NCI-H446 treated with DMSO at 0.1 percent for 48 hours (cell line): ENCODE measurements around the gene CDC5L.
"Not testable (repeated sequence)": the region's sequence is repeated elsewhere in the genome, so short reads cannot be mapped to it uniquely, and the experiment has no call there.

Experiments used
- DNase-seq: peaks from one replicate; lab custom pipeline; 2025; lab: John Stamatoyannopoulos, UW

The CDC5L gene

DNA sequence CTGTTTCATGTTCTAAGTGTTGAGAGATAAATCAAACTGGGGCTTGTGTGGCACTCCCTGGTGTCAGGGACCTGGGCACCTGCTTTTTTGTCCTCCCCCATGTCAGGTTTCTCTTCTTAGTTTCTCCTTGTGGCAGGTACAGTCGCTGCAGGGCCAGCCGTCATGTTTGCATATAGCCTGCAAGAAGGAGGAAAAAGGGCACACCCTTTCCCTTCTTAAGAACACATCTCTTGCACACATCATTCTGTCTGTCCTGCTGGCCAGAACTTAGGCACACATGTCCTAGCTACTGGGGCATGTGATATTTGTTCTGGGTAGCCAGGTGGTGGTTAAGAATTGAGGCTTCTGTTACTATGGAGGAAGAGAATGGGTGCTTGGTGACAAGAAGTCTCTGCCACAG, 27.9 kb downstream of the CDC5L start:
- DNase-seq = no peak

- no peak for DNase-seq
Measured at GRCh38 chr6:44415873-44416502, 28.5 kb downstream of the CDC5L start.

GRCh38 chr6:44422531-44422930, 35.0 kb downstream of the CDC5L start:
- no peak for DNase-seq

DNA sequence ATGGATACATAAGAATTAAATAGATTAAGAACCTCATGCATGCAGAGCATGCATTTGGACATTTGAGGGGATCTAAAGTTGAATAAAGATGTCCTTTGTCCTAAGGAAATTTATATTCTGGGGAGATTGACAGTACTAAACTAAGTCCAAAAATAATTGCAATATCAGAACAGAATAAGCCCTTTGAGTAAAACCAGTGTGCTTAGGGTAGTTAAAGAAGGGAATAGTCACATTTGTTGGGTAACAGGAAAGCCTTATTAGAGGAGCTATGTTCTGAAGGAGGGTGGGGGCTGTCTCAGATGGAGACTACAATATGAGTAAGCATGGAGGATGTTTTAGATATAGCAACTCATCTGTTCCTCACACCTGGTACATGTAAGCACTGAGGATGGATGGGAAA, 35.8 kb downstream of the CDC5L start:
- DNase-seq = no peak

GRCh38 chr6:44425951-44426350, 38.4 kb downstream of the CDC5L start:
- DNase-seq = no peak

GRCh38 chr6:44428682-44429081, 41.2 kb downstream of the CDC5L start:
- no peak for DNase-seq

- no peak for DNase-seq
Measured at GRCh38 chr6:44430326-44430725, 42.8 kb downstream of the CDC5L start.

DNA sequence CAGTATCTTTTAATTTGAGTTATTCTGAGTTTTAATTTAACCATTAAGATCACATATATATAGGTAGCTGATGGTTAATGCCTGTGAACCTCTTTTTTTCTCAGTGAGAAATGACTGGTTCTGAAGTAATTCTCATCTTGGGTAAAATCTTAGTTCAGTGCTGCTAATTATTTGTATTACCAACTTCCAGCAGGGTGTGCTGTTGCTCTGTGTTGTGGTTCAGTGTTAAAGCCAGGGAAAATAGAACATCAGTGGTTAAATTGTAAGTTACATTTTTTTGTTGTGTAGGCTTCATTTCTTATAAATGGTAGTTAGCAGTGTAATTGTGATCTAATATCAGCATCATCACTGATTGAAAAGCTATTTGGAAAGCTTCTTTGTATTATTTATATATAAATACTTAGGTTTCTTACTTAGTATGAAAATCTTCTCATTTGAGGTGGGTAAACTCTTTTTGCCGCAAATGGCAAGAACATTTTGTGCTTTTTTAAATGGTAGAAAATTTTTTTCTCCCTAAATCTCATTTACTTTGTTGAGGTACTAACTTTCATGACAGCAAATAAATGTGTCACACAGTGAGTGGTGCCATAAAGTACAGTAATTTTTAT, 43.7 kb downstream of the CDC5L start:
- no peak for DNase-seq

DNA sequence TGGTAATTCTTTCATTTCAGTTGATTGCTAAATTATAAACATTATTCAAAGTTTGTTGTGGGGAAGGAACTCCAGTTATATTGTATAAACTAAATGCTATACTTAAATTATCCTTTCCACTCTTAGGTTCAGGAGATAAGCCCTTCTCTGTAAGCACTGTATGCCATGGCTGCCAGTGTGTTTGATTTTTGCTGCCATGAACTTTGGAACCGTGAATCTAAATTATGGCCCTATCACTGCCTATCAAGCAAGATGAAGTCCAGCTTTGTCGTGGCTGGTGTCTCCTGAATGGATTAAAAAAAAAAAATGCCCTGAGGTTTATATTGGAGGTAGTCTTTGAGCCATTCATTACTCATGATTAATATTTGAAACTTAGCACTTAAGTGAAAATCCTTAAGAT, 44.7 kb downstream of the CDC5L start:
- no peak for DNase-seq

- no peak for DNase-seq
Measured at GRCh38 chr6:44432726-44433125, 45.2 kb downstream of the CDC5L start.

DNA sequence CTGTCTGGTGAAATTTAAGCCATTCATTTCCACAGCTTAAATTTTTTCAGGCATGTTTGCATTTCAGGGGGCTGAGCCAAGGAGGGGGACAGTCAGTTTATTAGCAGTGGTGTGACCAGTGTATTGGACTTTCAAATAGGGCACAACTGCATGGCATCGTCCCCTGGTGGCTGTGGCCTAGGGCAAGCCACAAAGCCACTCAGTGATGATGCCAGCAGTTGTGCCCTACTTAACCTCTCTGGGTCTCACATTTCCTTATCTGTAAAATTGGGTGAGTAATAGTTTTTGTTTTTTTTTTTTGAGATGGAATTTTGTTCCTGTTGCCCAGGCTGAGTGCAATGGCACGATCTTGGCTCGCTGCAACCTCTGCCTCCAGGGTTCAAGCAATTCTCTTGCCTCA, 48.0 kb downstream of the CDC5L start:
- DNase-seq = no peak

GRCh38 chr6:44438827-44439226, 51.3 kb downstream of the CDC5L start:
- no peak for DNase-seq

DNA sequence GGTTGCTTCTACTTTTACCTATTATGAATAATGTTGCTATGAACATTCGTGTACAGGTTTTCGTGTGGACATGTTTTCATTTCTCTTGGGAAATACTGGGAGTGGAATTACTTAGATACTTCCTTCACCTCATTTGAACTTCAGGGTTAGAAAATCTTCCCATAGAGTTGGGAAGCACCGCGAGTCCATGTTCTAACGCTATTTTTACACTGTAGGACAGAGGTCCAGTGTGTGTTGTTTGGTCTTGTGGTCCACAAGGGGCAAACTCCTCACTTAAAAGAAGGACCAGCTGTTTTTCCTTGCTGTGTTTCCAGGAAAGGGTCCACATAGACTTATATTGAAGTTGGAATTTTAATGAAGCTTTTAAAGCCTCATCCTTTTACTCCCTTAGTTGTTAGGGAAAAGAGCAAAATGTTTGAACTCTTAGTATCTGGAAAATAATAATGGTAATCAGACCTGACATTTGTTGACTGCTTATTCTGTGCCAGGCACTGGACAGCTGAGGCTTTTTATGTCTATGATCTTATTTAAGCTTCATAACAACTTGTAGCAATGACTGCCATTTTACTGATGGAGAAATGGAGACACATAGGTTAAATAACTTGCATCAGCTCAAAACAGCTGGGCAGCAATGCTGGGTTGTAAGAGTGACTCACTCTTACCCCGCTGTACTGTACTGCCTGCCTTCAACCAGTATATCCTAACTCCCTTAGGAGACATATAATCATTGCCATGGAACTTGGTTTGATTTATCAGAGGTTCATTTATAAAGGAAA, 52.0 kb downstream of the CDC5L start:
- DNase-seq = no peak

DNA sequence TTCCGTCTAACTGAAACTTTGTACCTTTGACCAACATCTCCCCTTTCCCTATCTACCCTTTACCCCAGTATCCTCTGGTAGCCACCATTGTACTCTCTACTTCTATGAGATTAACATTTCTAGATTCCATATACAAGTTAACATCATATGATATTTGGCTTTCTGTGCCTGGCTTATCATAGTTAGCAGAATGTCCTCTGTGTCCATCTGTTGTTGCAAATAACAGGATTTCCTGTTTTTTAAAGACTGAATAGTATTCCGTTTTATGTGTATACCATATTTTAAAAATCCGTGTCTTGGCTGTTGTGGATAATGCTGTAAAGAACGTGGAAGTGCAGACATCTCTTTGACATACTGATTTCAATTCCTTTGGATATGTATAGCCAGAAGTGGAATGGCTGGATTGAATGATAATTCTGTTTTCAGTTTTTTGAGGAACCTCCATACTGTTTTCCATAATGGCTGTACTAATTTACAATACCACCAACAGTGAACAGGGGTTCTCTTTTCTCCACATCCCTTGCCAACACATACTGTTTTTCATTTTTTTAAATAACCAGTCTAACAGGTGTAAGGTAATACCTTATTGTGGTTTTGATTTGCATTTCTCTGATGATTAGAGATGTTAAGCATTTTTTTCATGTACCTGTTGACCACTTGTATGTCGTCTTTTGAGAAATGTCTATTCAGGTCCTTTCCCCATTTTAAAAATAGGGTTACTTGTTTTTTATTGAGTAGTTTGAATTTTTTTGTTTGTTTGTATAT, 53.8 kb downstream of the CDC5L start:
- no peak for DNase-seq

GRCh38 chr6:44442236-44442635, 54.7 kb downstream of the CDC5L start:
- DNase-seq = no peak

GRCh38 chr6:44442833-44443444, 55.4 kb downstream of the CDC5L start:
- no peak for DNase-seq

- DNase-seq = no peak
Measured at GRCh38 chr6:44444853-44445252, 57.3 kb downstream of the CDC5L start.

- DNase-seq = no peak
Measured at GRCh38 chr6:44446626-44447300, 59.3 kb downstream of the CDC5L start.

GRCh38 chr6:44449181-44449580, 61.7 kb downstream of the CDC5L start:
- DNase-seq = not testable (repeated sequence)

DNA sequence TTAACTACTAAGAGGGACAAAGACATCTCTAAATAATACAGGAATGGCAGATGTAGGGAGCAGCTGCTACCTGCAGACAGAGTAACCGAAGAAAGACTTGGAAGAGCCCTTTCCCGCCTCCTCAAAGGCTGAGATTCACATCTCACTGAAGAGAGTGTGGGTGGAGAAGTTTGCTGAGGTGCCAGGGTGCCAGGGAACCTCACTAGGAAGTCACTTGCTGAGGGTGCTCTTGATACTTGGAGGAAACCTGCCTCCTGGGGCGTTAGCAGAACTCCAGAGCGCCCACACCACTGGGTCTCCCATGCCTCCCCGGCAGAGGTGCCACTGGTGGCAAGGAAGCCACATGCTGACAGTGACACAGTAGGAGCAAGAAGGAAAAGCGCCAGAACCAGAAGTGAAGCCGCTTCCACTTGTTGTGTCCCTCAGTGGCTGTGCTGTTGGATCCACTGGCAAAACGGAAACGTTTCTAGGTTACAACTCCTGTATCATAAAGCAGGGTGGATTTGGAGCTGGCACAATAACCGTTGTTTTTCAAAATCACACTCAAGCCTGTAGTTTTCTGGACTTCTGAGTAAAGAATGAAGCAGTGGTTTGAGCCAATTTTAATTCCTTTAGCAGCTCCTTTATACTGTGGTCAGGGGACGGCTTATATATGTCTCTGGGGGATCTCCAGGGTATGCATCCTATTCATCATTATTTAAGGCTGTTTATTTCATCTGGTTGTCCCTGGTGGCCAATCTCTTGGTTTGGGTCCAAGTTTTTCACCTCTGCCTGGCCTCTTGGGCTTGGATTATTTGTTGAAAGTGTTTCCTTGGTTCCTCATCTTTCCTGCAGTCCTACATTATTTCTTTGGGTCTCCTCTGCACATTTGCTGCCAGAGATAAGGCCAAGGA, 64.5 kb downstream of the CDC5L start:
- DNase-seq = no peak

DNA sequence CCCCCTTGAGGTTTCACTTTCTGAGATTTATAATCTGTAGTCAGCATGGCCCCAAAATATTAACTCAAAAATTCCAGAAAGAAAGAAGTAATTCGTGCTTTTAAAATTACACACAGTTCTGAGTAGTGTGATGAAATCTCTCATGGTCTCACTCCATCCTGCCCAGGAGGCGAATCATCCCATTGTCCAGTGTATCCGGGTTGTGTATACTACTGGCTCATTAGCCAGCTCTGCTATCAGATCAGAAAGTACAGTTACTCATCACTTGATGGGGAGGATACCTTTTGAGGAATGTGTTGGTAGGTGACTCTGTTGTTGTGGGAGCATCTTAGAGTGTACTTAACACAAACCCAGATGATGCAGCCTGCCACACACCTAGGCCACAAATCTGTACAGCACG, 65.2 kb downstream of the CDC5L start:
- DNase-seq = no peak
